ENCODE results near the gene NTN1. TPM values are rescaled to one million over a fixed set of nuclear protein-coding genes. Genes with fewer than 3 reads are reported as not detected.
"Not testable (repeated sequence)": the region's sequence is repeated elsewhere in the genome, so short reads cannot be mapped to it uniquely, and the experiment has no call there.

NTN1 gene
- total RNA-seq, 4 donors from 2014 or later, result 15.9 to 31.0 (median 25.0) TPM

DNA sequence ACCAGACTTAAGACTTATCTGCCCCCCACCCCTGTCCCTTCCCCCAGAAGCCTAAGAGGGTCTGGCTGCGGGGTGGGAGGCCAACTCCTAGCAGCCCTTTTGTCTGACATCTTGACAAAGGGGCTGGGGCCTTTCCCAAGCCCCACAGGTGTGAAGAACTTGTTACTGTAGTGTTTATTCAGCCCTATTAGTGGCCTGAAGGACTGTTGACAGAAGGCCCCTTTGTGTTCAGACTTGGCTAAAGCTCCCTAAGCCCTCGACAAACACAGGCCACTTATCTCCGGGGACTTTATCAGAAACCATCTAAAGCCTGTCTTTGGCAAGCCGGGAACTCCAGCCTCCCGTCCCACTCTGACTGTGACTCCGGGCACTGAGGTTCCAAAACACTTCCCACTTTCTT is 129.8 kb downstream of the NTN1 start:
- H3K27ac ChIP-seq, result peak overlapping the region in 3 of 4 donors; percentile 32 to 78 (median 65)
- peaks cover 0 to 22% (median 9%) of the 10 kb centered on the region in 4 donors for H3K4me1 ChIP-seq
- no peak overlapping the region for H3K4me3 ChIP-seq
- H3K9me3 ChIP-seq, result peaks cover 0 to 4% (median 0%) of the 10 kb centered on the region in 4 donors
- 36 to 39% methylated on average over 5 to 6 of the region's 6 CpGs for WGBS, 2 donors
- no peak for TF ChIP-seq EP300 (IDR thresholded peaks at IDR 0.05)
- DNase-seq (ENCODE audit: low spot score in 2 of 2), result no peak
- H3K27me3 ChIP-seq, result no peaks in the 10 kb centered on the region
- H3K36me3 ChIP-seq, result no peaks in the 10 kb centered on the region

DNA sequence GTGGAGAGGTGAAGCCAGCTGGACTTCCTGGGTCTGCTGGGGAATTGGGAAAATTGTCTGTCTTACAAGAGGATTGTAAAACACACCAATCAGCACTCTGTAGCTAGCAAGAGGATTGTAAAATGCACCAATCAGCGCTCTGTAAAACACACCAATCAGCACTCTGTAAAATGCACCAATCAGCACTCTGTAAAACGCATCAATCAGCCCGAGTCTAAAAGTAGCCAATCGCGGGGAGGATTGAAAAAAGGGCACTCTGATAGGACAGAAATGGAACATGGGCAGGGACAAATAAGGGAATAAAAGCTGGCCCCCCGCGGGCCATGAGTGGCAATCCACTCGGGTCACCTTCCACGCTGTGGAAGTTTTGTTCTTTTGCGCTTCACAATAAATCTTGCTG is 130.4 kb downstream of the NTN1 start:
- not testable (repeated sequence) for H3K9me3 ChIP-seq; H3K4me3 ChIP-seq; DNase-seq (ENCODE audit: low spot score in 2 of 2); H3K27me3 ChIP-seq; H3K36me3 ChIP-seq
- Histone ChIP-seq H3K27ac (peak overlapping the region in 1 of 4 donors; percentile 16), H3K4me1 (peaks cover 0 to 22% (median 9%) of the 10 kb centered on the region in 4 donors)
- 96 to 98% methylated on average over 10 of the region's 10 CpGs for WGBS, 2 donors

DNA sequence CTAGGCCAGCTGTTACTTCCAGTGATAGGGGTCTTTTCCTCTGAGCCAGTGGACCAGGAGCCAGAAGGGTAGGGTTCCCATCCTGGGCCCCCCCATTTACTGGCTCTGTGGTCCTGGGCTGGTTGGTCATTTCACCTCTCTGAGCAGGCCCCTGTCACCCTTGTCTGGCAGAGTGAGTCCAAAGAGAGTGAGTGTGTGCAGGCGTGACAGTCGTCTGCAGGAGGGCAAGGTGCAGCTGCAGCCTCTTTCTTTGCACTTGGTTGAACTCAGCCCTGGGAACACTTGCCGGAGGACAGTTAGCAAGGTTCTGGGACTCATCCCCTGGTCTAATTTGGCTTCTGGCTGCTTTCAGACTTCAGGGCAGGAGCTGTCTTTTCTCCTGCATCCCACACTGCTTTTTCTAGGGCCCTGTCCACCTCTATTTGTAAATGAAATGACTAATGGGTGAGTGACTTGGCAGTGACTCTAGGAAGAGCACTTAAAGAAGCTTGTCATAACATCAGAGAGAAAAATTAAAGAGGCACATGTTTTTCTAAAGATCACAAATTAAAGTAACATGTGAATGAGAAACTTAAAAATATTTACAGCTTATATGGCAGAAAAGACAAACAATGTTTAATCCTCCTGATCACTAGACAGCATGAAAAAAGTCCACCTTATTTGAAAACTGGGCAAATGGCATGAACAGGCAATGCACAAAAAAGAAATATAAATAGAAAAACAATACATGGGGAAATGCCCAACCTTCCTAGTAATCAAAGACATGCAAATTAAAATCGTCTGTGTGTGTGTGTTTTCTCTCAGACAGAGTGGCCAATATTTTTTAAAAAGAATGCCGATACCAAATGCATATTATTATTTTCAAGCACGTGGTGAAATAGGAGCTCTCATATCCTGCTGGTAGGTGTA is 137.5 kb downstream of the NTN1 start:
- peaks cover 0 to 16% (median 0%) of the 10 kb centered on the region in 4 donors for H3K9me3 ChIP-seq
- TF ChIP-seq, protein P1, sequence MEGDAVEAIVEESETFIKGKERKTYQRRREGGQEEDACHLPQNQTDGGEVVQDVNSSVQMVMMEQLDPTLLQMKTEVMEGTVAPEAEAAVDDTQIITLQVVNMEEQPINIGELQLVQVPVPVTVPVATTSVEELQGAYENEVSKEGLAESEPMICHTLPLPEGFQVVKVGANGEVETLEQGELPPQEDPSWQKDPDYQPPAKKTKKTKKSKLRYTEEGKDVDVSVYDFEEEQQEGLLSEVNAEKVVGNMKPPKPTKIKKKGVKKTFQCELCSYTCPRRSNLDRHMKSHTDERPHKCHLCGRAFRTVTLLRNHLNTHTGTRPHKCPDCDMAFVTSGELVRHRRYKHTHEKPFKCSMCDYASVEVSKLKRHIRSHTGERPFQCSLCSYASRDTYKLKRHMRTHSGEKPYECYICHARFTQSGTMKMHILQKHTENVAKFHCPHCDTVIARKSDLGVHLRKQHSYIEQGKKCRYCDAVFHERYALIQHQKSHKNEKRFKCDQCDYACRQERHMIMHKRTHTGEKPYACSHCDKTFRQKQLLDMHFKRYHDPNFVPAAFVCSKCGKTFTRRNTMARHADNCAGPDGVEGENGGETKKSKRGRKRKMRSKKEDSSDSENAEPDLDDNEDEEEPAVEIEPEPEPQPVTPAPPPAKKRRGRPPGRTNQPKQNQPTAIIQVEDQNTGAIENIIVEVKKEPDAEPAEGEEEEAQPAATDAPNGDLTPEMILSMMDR (IDR thresholded peaks at IDR 0.05), result no peak
- no peak for TF ChIP-seq EP300 (IDR thresholded peaks at IDR 0.05)
- TF ChIP-seq POLR2A (IDR thresholded peaks at IDR 0.05), result no peak
- no peak for DNase-seq (ENCODE audit: low spot score in 2 of 2)
- no peak overlapping the region for H3K4me3 ChIP-seq
- WGBS, 2 donors, result 78 to 87% methylated on average over 6 of the region's 6 CpGs
- no peak overlapping the region for H3K27ac ChIP-seq
- no peaks in the 10 kb centered on the region for H3K27me3 ChIP-seq
- H3K4me1 ChIP-seq, result peaks cover 0 to 17% (median 4%) of the 10 kb centered on the region in 4 donors
- no peaks in the 10 kb centered on the region for H3K36me3 ChIP-seq

DNA sequence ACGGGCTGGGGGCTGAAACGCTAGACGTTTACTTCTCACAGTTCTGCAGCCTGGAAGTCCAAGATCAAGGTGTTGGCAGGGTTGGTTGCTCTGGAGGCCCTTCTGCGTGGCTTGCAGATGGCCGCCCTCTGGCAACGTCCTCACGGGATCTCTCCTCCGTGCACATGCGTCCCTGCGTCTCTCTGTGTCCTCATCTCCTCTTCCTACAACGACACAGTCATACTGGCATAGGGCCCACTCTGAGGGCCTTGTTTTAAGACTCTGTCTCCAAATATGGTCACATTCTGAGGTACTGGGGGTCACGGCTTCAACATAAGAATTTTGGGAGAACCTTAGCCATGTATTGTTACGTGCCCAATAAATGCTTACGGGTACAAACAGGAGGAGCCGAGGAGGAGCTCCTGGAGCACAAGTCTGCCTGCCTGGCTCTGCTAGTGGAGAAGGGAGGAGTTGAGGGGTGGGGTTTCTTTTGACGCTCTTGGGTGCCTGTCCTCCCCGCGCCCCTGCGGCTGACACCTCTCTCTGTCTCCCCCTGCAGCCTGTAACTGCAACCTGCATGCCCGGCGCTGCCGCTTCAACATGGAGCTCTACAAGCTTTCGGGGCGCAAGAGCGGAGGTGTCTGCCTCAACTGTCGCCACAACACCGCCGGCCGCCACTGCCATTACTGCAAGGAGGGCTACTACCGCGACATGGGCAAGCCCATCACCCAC is 141.1 kb downstream of the NTN1 start:
- TF ChIP-seq EP300 (IDR thresholded peaks at IDR 0.05) (no peak), POLR2A (IDR thresholded peaks at IDR 0.05) (no peak)
- TF ChIP-seq, protein P1 (IDR thresholded peaks at IDR 0.05), result no peak
- Histone ChIP-seq H3K27ac (peak overlapping the region in 2 of 4 donors; percentile 33 to 69), H3K4me3 (no peak overlapping the region), H3K9me3 (peaks cover 0 to 16% (median 0%) of the 10 kb centered on the region in 4 donors), H3K36me3 (no peaks in the 10 kb centered on the region), H3K4me1 (peaks cover 0 to 20% (median 4%) of the 10 kb centered on the region in 4 donors), H3K27me3 (no peaks in the 10 kb centered on the region)
- DNase-seq (ENCODE audit: low spot score in 2 of 2), result peak; percentile 8 to 20
- WGBS, 2 donors, result 81 to 86% methylated on average over 31 of the region's 31 CpGs

DNA sequence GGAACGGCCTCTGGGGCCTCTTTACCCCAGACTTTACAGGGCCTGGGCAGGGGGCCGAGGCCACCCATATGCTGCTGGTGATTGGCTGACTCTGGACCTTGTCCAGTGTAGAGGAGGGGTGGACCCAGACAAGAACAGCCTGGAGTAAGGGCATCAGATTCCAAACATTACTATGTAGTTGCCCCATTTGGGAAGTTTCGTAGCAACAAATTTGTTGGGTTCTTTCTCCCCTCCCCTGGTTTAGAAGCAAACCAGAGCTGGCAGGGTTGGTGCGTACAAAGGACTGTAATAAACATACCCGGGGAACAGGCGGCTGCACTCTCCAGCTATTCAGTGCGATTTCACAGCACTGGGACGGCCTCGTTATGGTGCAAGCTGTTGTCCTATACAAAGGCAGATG is 145.5 kb downstream of the NTN1 start:
- Histone ChIP-seq H3K4me3 (no peak overlapping the region), H3K9me3 (no peaks in the 10 kb centered on the region), H3K36me3 (no peaks in the 10 kb centered on the region), H3K4me1 (peaks cover 0 to 20% (median 4%) of the 10 kb centered on the region in 4 donors), H3K27ac (no peak overlapping the region), H3K27me3 (no peaks in the 10 kb centered on the region)
- DNase-seq (ENCODE audit: low spot score in 2 of 2), result no peak
- WGBS, 2 donors, result 70 to 84% methylated on average over 8 to 9 of the region's 9 CpGs
- TF ChIP-seq, protein P1 (IDR thresholded peaks at IDR 0.05), result no peak
- no peak for TF ChIP-seq POLR2A (IDR thresholded peaks at IDR 0.05)
- TF ChIP-seq EP300 (IDR thresholded peaks at IDR 0.05), result no peak

DNA sequence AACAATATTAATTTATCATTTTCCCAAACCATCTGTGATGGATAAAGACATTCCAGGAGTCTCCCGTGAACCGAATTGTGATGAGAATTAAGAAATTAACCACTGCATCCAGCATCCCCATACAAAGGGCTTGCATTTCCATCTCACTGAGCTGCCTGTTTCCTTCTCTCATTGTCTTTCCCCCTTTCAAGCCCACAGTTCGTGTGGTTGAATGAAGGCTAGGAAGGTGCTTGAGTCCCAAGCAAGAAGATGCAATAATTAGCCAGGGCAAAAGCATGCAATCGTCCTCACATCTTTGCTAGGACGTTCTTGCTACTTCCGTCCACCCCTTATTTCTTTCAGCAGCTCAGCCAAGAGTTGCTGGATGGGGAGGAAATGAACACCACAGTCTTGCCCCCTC is 146.1 kb downstream of the NTN1 start:
- Histone ChIP-seq H3K9me3 (no peaks in the 10 kb centered on the region), H3K27me3 (no peaks in the 10 kb centered on the region), H3K4me3 (no peak overlapping the region), H3K27ac (no peak overlapping the region), H3K4me1 (peaks cover 0 to 14% (median 4%) of the 10 kb centered on the region in 4 donors), H3K36me3 (no peaks in the 10 kb centered on the region)
- no peak for DNase-seq (ENCODE audit: low spot score in 2 of 2)
- 79 to 80% methylated on average over 6 of the region's 6 CpGs for WGBS, 2 donors
- TF ChIP-seq, protein P1 (IDR thresholded peaks at IDR 0.05), result no peak
- TF ChIP-seq POLR2A (IDR thresholded peaks at IDR 0.05) (no peak), EP300 (IDR thresholded peaks at IDR 0.05) (no peak)
